ENCODE results near the gene SLC18A3.

GRCh38 chr10:49624629-49625028 lies 14.5 kb downstream of the SLC18A3 start:
- TF ChIP-seq EZH2 (IDR thresholded peaks at IDR 0.05; ENCODE audit: low read depth, unreplicated experiment) (no peak), CTCF (conservative IDR thresholded peaks at IDR 0.05; ENCODE audit: low read depth in 2 of 2) (no peak), JUNB (IDR thresholded peaks at IDR 0.05; ENCODE audit: unreplicated experiment) (no peak), REST (IDR thresholded peaks at IDR 0.05; ENCODE audit: unreplicated experiment) (no peak), EZH2phosphoT487 (IDR thresholded peaks at IDR 0.05; ENCODE audit: unreplicated experiment) (no peak), POLR2AphosphoS5 (IDR thresholded peaks at IDR 0.05; ENCODE audit: low read depth) (no peak), CREB1 (CRISPR knock-in tag; IDR thresholded peaks at IDR 0.05; ENCODE audit: low read depth) (no peak), ETS1 (IDR thresholded peaks at IDR 0.05) (no peak), ZNF331 (CRISPR knock-in tag; IDR thresholded peaks at IDR 0.05; ENCODE audit: low read depth) (no peak), ZNF462 (CRISPR knock-in tag; IDR thresholded peaks at IDR 0.05) (no peak), STAT1 (IDR thresholded peaks at IDR 0.05; ENCODE audit: unreplicated experiment) (no peak), NANOG (IDR thresholded peaks at IDR 0.05; ENCODE audit: borderline replicate concordance) (no peak)

Measured in GM23338 (cell line).